H9 (cell line): ENCODE results near the gene FANCL. TPM values are rescaled to one million over a fixed set of nuclear protein-coding genes. Genes with fewer than 3 reads are reported as not detected.

Source experiments
- DNase-seq: peaks from one replicate; pipeline ENCODE4 v3.0.0-alpha.2; 2017
- H2AFZ ChIP-seq: one replicate; pipeline ENCODE4 v1.6.1; 2013; ENCODE audit warnings: mild to moderate bottlenecking, low read length, control low read depth, moderate library complexity
- H2AK5ac ChIP-seq: 2 replicates; pipeline ENCODE4 v1.6.1; 2013; ENCODE audit warnings: low read length, control low read depth, mixed read lengths; ENCODE audit not compliant: insufficient read length
- H2BK120ac ChIP-seq: one replicate; pipeline ENCODE4 v1.6.1; 2013; ENCODE audit warnings: low read depth, mild to moderate bottlenecking, low read length, control low read depth, inconsistent platforms; ENCODE audit not compliant: poor library complexity, severe bottlenecking
- H2BK12ac ChIP-seq: 2 replicates; pipeline ENCODE4 v1.6.1; 2013; ENCODE audit warnings: low read length, control low read depth, mixed read lengths, low read depth; ENCODE audit not compliant: insufficient read length
- H2BK15ac ChIP-seq: 2 replicates; pipeline ENCODE4 v1.6.1; 2013; ENCODE audit warnings: low read depth, low read length, control low read depth
- H2BK20ac ChIP-seq: one replicate; pipeline ENCODE4 v1.6.1; 2013; ENCODE audit warnings: low read depth, mild to moderate bottlenecking, low read length, control low read depth, inconsistent platforms; ENCODE audit not compliant: poor library complexity, severe bottlenecking
- H2BK5ac ChIP-seq: 2 replicates; pipeline ENCODE4 v1.6.1; 2013; ENCODE audit warnings: low read length, control low read depth, mixed read lengths; ENCODE audit not compliant: insufficient read length
- H3K14ac ChIP-seq: 2 replicates; pipeline ENCODE4 v1.6.1; 2013; ENCODE audit warnings: low read length, control low read depth; ENCODE audit not compliant: insufficient read depth
- H3K18ac ChIP-seq: 2 replicates; pipeline ENCODE4 v1.6.1; 2013; ENCODE audit warnings: low read depth, mild to moderate bottlenecking, mixed read lengths, low read length, control low read depth; ENCODE audit not compliant: insufficient read length
- H3K23ac ChIP-seq: 2 replicates; pipeline ENCODE4 v1.6.1; 2013; ENCODE audit warnings: low read length, control low read depth, mixed read lengths, low read depth; ENCODE audit not compliant: insufficient read length
- H3K23me2 ChIP-seq: 2 replicates; pipeline ENCODE4 v1.6.1; 2013; ENCODE audit warnings: low read depth, mild to moderate bottlenecking, mixed read lengths, low read length, control low read depth; ENCODE audit not compliant: insufficient read length, poor library complexity, severe bottlenecking
- H3K27ac ChIP-seq: 2 replicates; pipeline ENCODE4 v1.5.1; 2013; ENCODE audit warnings: low read length, control low read depth, mixed read lengths, low read depth; ENCODE audit not compliant: insufficient read length
- H3K27me3 ChIP-seq: 2 replicates; pipeline ENCODE4 v1.6.1; 2013; ENCODE audit warnings: low read length, control low read depth, inconsistent platforms; ENCODE audit not compliant: insufficient read depth
- H3K4ac ChIP-seq: 2 replicates; pipeline ENCODE4 v1.6.1; 2013; ENCODE audit warnings: low read depth, mild to moderate bottlenecking, control low read depth, inconsistent platforms, low read length, moderate library complexity
- H3K4me1 ChIP-seq: 2 replicates; pipeline ENCODE4 v1.6.1; 2013; ENCODE audit warnings: low read length, control low read depth, inconsistent platforms; ENCODE audit not compliant: insufficient read depth
- H3K4me2 ChIP-seq: 2 replicates; pipeline ENCODE4 v1.6.1; 2013; ENCODE audit warnings: low read length, control low read depth, mixed read lengths; ENCODE audit not compliant: insufficient read length, insufficient read depth
- H3K56ac ChIP-seq: 2 replicates; pipeline ENCODE4 v1.6.1; 2013; ENCODE audit warnings: low read depth, mild to moderate bottlenecking, mixed read lengths, low read length, control low read depth; ENCODE audit not compliant: insufficient read length
- H3K79me1 ChIP-seq: 2 replicates; pipeline ENCODE4 v1.6.1; 2013; ENCODE audit warnings: low read depth, mild to moderate bottlenecking, moderate library complexity, low read length, control low read depth, inconsistent platforms; ENCODE audit not compliant: insufficient read depth, poor library complexity, severe bottlenecking
- H3K79me2 ChIP-seq: 2 replicates; pipeline ENCODE4 v1.6.1; 2013; ENCODE audit warnings: low read length, control low read depth, inconsistent platforms; ENCODE audit not compliant: insufficient read depth
- H3K9ac ChIP-seq: 2 replicates; pipeline ENCODE4 v1.6.1; 2013; ENCODE audit warnings: low read length, control low read depth, mixed read lengths; ENCODE audit not compliant: insufficient read length; ENCODE audit errors: extremely low read depth
- H3K9me3 ChIP-seq: one replicate; pipeline ENCODE4 v1.6.1; 2013; ENCODE audit warnings: low read depth, low read length, inconsistent platforms; ENCODE audit not compliant: control insufficient read depth
- H3T11ph ChIP-seq: one replicate; pipeline ENCODE4 v1.6.1; 2013; ENCODE audit warnings: mild to moderate bottlenecking, low read length, control low read depth, inconsistent platforms
- H4K20me1 ChIP-seq: one replicate; pipeline ENCODE4 v1.6.1; 2013; ENCODE audit not compliant: control insufficient read depth, insufficient read length, insufficient read depth
- H4K5ac ChIP-seq: 2 replicates; pipeline ENCODE4 v1.6.1; 2013; ENCODE audit warnings: low read depth, mild to moderate bottlenecking, mixed read lengths, low read length, control low read depth; ENCODE audit not compliant: insufficient read length
- H4K8ac ChIP-seq: replicated peaks from 2 replicates; pipeline ENCODE4 v1.6.1; 2013; ENCODE audit warnings: low read length, control low read depth, mixed read lengths, low read depth; ENCODE audit not compliant: insufficient read length
- H4K91ac ChIP-seq: 2 replicates; pipeline ENCODE4 v1.6.1; 2013; ENCODE audit warnings: low read depth, mild to moderate bottlenecking, moderate library complexity, mixed read lengths, low read length, control low read depth; ENCODE audit not compliant: insufficient read length
- H3K27ac Mint-ChIP-seq, 3 experiments: 2 replicates in 2 of 3; 3 replicates in 1 of 3; pipeline ENCODE4 v1.8.0; 2020 to 2021; ENCODE audit warnings: mixed read lengths in 3 of 3, mild to moderate bottlenecking in 1 of 3, moderate library complexity in 1 of 3
- H3K27me3 Mint-ChIP-seq: 2 replicates; pipeline ENCODE4 v1.8.0; 2021; ENCODE audit warnings: low read depth, mild to moderate bottlenecking, moderate library complexity, mixed read lengths
- H3K36me3 Mint-ChIP-seq, 3 experiments: 2 replicates in 2 of 3; 3 replicates in 1 of 3; pipeline ENCODE4 v1.8.0; 2020 to 2021; ENCODE audit warnings: low read depth in 3 of 3, mixed read lengths in 3 of 3; ENCODE audit not compliant: insufficient read depth in 1 of 3
- H3K4me1 Mint-ChIP-seq, 2 experiments: 2 replicates each; pipeline ENCODE4 v1.8.0; 2020; ENCODE audit warnings: mixed read lengths in 2 of 2
- H3K4me3 Mint-ChIP-seq, 2 experiments: 2 replicates in 1 of 2; 3 replicates in 1 of 2; pipeline ENCODE4 v1.8.0; 2020 to 2021; ENCODE audit warnings: mild to moderate bottlenecking in 2 of 2, mixed read lengths in 2 of 2, moderate library complexity in 1 of 2
- H3K9me3 Mint-ChIP-seq, 2 experiments: 2 replicates in 1 of 2; 3 replicates in 1 of 2; pipeline ENCODE4 v1.8.0; 2020; ENCODE audit warnings: mild to moderate bottlenecking in 2 of 2, mixed read lengths in 2 of 2, moderate library complexity in 1 of 2
- total RNA-seq: library from RNA; stranded (reverse); gene quantifications from 2 replicates; pipeline ENCODE4 v1.2.1, GENCODE V29; 2021
- TF ChIP-seq, protein P1 (sequence below): fragments of 200-600 bp; sonication (generic); conservative IDR thresholded peaks from 3 replicates; pipeline ENCODE4 v1.8.0; 2021; ENCODE audit warnings: antibody characterized with exemption, mild to moderate bottlenecking

The FANCL gene
- total RNA-seq, 1 experiment from 2014 or later, result 41.5 TPM

DNA sequence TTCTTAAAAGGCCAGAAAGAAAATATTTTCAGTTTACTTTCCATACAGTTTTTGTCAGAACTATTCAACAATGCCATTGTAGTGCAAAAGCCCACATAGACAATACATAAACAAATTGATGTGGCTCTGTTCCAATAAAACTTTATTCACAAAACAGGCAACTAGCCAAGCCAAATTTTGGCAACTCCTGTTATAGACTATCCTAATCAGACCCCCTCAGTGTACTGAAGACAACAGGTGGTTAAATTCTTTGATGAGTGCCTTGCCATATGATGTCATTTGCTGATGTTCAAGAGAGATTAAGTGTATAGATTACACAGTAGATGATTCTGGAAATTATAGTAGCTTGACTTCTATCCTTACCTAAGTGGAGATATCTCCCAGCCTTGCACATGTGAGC lies 83.4 kb downstream of the FANCL start:
- Histone ChIP-seq H3K79me2 (no peaks in the 10 kb centered on the region), H3K4me2 (no peak overlapping the region), H3K23ac (no peak overlapping the region), H4K5ac (no peak overlapping the region), H2AK5ac (no peak overlapping the region), H3K27me3 (no peaks in the 10 kb centered on the region), H4K91ac (no peak overlapping the region), H3K23me2 (no peaks in the 10 kb centered on the region), H3K56ac (no peak overlapping the region), H2BK12ac (no peak overlapping the region), H3T11ph (no peak overlapping the region), H2BK15ac (no peak overlapping the region), H3K79me1 (no peaks in the 10 kb centered on the region), H3K14ac (no peak overlapping the region), H2BK120ac (no peak overlapping the region), H2BK20ac (no peak overlapping the region), H4K8ac (no peak overlapping the region), H3K27ac (no peak overlapping the region), H4K20me1 (no peaks in the 10 kb centered on the region), H2BK5ac (no peak overlapping the region), H3K4ac (no peak overlapping the region), H3K18ac (no peak overlapping the region), H3K4me1 (no peaks in the 10 kb centered on the region), H3K9ac (no peak overlapping the region), H2AFZ (no peak overlapping the region), H3K9me3 (no peaks in the 10 kb centered on the region)
- TF ChIP-seq, protein P1, sequence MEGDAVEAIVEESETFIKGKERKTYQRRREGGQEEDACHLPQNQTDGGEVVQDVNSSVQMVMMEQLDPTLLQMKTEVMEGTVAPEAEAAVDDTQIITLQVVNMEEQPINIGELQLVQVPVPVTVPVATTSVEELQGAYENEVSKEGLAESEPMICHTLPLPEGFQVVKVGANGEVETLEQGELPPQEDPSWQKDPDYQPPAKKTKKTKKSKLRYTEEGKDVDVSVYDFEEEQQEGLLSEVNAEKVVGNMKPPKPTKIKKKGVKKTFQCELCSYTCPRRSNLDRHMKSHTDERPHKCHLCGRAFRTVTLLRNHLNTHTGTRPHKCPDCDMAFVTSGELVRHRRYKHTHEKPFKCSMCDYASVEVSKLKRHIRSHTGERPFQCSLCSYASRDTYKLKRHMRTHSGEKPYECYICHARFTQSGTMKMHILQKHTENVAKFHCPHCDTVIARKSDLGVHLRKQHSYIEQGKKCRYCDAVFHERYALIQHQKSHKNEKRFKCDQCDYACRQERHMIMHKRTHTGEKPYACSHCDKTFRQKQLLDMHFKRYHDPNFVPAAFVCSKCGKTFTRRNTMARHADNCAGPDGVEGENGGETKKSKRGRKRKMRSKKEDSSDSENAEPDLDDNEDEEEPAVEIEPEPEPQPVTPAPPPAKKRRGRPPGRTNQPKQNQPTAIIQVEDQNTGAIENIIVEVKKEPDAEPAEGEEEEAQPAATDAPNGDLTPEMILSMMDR, result no peak
- no peaks in the 10 kb centered on the region for H3K27me3 Mint-ChIP-seq
- H3K36me3 Mint-ChIP-seq, result peaks cover 3 to 47% (median 27%) of the 10 kb centered on the region in 3 experiments; a peak in 6 of 7 replicates
- H3K27ac Mint-ChIP-seq, result no peak overlapping the region
- H3K9me3 Mint-ChIP-seq, result no peaks in the 10 kb centered on the region
- H3K4me3 Mint-ChIP-seq, result no peak overlapping the region
- H3K4me1 Mint-ChIP-seq, result peaks cover 6 to 7% of the 10 kb centered on the region in 2 experiments
- no peak for DNase-seq
